HG02763 (cell line): ENCODE measurements around the gene ZDHHC4.

Experiments
- ATAC-seq: cut with Tn5 transposase; IDR thresholded peaks from one replicate; pipeline ENCODE4 v1.9.1; 2021; ENCODE audit warnings: mild to moderate bottlenecking, moderate library complexity; ENCODE audit not compliant: unreplicated experiment

Gene ZDHHC4

GRCh38 chr7:6577369-6578113 lies at the start of gene ZDHHC4:
Gene ZDHHC4, plus strand, starts transcription at chr7:6577454. Its CDS starts 3,108 bp downstream, at chr7:6580562.
- ATAC-seq: peak; percentile 95

GRCh38 chr7:6528401-6529130 lies 48.7 kb upstream of the ZDHHC4 start:
- no peak for ATAC-seq

- no peak for ATAC-seq
Observed at GRCh38 chr7:6529643-6530042, 47.6 kb upstream of the ZDHHC4 start.

- ATAC-seq: no peak
Observed at GRCh38 chr7:6530626-6531491, 46.4 kb upstream of the ZDHHC4 start.

GRCh38 chr7:6531492-6532279 lies 45.6 kb upstream of the ZDHHC4 start:
- ATAC-seq: no peak

GRCh38 chr7:6532516-6532915 lies 44.7 kb upstream of the ZDHHC4 start:
- ATAC-seq: no peak

GRCh38 chr7:6533893-6534495 lies 43.3 kb upstream of the ZDHHC4 start:
- peak; percentile 44 for ATAC-seq

- ATAC-seq: no peak
Observed at GRCh38 chr7:6536262-6537260, 40.7 kb upstream of the ZDHHC4 start.

- ATAC-seq: no peak
Observed at GRCh38 chr7:6542368-6542767, 34.9 kb upstream of the ZDHHC4 start.

GRCh38 chr7:6545398-6546126 lies 31.7 kb upstream of the ZDHHC4 start:
- no peak for ATAC-seq

- no peak for ATAC-seq
Observed at GRCh38 chr7:6546498-6547251, 30.6 kb upstream of the ZDHHC4 start.

- no peak for ATAC-seq
Observed at GRCh38 chr7:6547400-6547799, 29.9 kb upstream of the ZDHHC4 start.

- ATAC-seq: no peak
Observed at GRCh38 chr7:6551016-6551511, 26.2 kb upstream of the ZDHHC4 start, which contains the start of gene GRID2IP. Gene GRID2IP, minus strand, starts transcription at chr7:6551461. Its CDS starts 25 bp downstream, at chr7:6551436.

- ATAC-seq: no peak
Observed at GRCh38 chr7:6553448-6554044, 23.7 kb upstream of the ZDHHC4 start.

- ATAC-seq: no peak
Observed at GRCh38 chr7:6554848-6555247, 22.4 kb upstream of the ZDHHC4 start.

- no peak for ATAC-seq
Observed at GRCh38 chr7:6556196-6556595, 21.1 kb upstream of the ZDHHC4 start.

- no peak for ATAC-seq
Observed at GRCh38 chr7:6558837-6559236, 18.4 kb upstream of the ZDHHC4 start.
